Activated CD4-positive, alpha-beta T cell treated with anti-CD3 and anti-CD28 coated beads, Interleukin-2, amount 10 ng/mL, durations not matched to agents 7 days and 5 days (primary cell): ENCODE results near the gene HSD17B3. TPM values are rescaled to one million over a fixed set of nuclear protein-coding genes. Genes with fewer than 3 reads are reported as not detected.
"Not testable (repeated sequence)": the region's sequence is repeated elsewhere in the genome, so short reads cannot be mapped to it uniquely, and the experiment has no call there.

Experiments
- CTCF ChIA-PET: fragments of 350-600 bp; sonication (Branson Sonifier 250); formaldehyde crosslinking; loops from one replicate; lab custom pipeline; 2021; ENCODE audit warnings: antibody characterized with exemption; lab: Charles Lee
- POLR2A ChIA-PET: fragments of 350-600 bp; sonication (Branson Sonifier 250); formaldehyde crosslinking; loops from one replicate; lab custom pipeline; 2021; ENCODE audit warnings: antibody characterized with exemption; lab: Charles Lee
- DNase-seq: peaks from one replicate; pipeline ENCODE4 v3.0.0-alpha.2; 2020
- H3K27ac Mint-ChIP-seq: one replicate; pipeline ENCODE4 v1.8.0; 2021; ENCODE audit warnings: mild to moderate bottlenecking, moderate library complexity, mixed read lengths
- H3K27me3 Mint-ChIP-seq: one replicate; pipeline ENCODE4 v1.8.0; 2021; ENCODE audit warnings: mixed read lengths
- H3K36me3 Mint-ChIP-seq: one replicate; pipeline ENCODE4 v1.8.0; 2021; ENCODE audit warnings: low read depth, mixed read lengths
- H3K4me1 Mint-ChIP-seq: one replicate; pipeline ENCODE4 v1.8.0; 2021; ENCODE audit warnings: mixed read lengths
- H3K4me3 Mint-ChIP-seq: one replicate; pipeline ENCODE4 v1.8.0; 2021; ENCODE audit warnings: mild to moderate bottlenecking, moderate library complexity, mixed read lengths
- H3K9me3 Mint-ChIP-seq: one replicate; pipeline ENCODE4 v1.8.0; 2021; ENCODE audit warnings: mixed read lengths
- total RNA-seq, 2 experiments: library from RNA; stranded (reverse); gene quantifications; one replicate each; pipeline ENCODE4 v1.2.3, GENCODE V29; 2021

Gene HSD17B3
- total RNA-seq, 2 experiments from 2014 or later = 0.25 TPM; not detected in 1

GRCh38 chr9:96199006-96199405 lies 103.0 kb downstream of the HSD17B3 start:
- DNase-seq = no peak
- CTCF ChIA-PET = interaction anchor here (0.5 kb wide), 2 partner anchors 19 to 604 kb away, joined by 3 to 4 read pairs; no protein-coding TSS in a partner anchor
- Mint-ChIP-seq H3K4me1 (no peaks in the 10 kb centered on the region), H3K27ac (no peak overlapping the region), H3K9me3 (no peaks in the 10 kb centered on the region), H3K27me3 (peaks cover 4% of the 10 kb centered on the region), H3K4me3 (no peak overlapping the region), H3K36me3 (no peaks in the 10 kb centered on the region)
- POLR2A ChIA-PET = no interaction called here

- no peak for DNase-seq
- Mint-ChIP-seq H3K27me3 (peaks cover 5% of the 10 kb centered on the region), H3K4me1 (no peaks in the 10 kb centered on the region), H3K4me3 (no peak overlapping the region), H3K36me3 (peaks cover 2% of the 10 kb centered on the region), H3K27ac (no peak overlapping the region), H3K9me3 (peaks cover 5% of the 10 kb centered on the region)
- CTCF ChIA-PET = no interaction called here
- POLR2A ChIA-PET = no interaction called here
These were observed 106.4 kb downstream of the HSD17B3 start for GRCh38 chr9:96195541-96195940.

GRCh38 chr9:96193236-96193755 lies 108.7 kb downstream of the HSD17B3 start:
- Mint-ChIP-seq H3K27ac (no peak overlapping the region), H3K36me3 (peaks cover 2% of the 10 kb centered on the region), H3K27me3 (peaks cover 9% of the 10 kb centered on the region), H3K9me3 (peaks cover 7% of the 10 kb centered on the region), H3K4me1 (no peaks in the 10 kb centered on the region), H3K4me3 (no peak overlapping the region)
- ChIA-PET CTCF (no interaction called here), POLR2A (no interaction called here)
- DNase-seq = no peak

GRCh38 chr9:96192710-96193109 lies 109.3 kb downstream of the HSD17B3 start:
- Mint-ChIP-seq H3K4me3 (no peak overlapping the region), H3K27me3 (peaks cover 7% of the 10 kb centered on the region), H3K36me3 (peaks cover 2% of the 10 kb centered on the region), H3K9me3 (peaks cover 7% of the 10 kb centered on the region), H3K27ac (no peak overlapping the region), H3K4me1 (no peaks in the 10 kb centered on the region)
- ChIA-PET POLR2A (no interaction called here), CTCF (interaction anchor here (0.6 kb wide), 1 partner anchor 1556 kb away, joined by 4 read pairs; no protein-coding TSS in a partner anchor)
- DNase-seq = no peak

GRCh38 chr9:96189995-96190394 lies 112.0 kb downstream of the HSD17B3 start:
- Mint-ChIP-seq H3K9me3 (peaks cover 9% of the 10 kb centered on the region), H3K4me3 (no peak overlapping the region), H3K4me1 (no peaks in the 10 kb centered on the region), H3K36me3 (peaks cover 2% of the 10 kb centered on the region), H3K27me3 (peaks cover 10% of the 10 kb centered on the region), H3K27ac (no peak overlapping the region)
- POLR2A ChIA-PET = no interaction called here
- CTCF ChIA-PET = no interaction called here
- no peak for DNase-seq

- H3K27ac Mint-ChIP-seq, H3K4me1 Mint-ChIP-seq: not testable (repeated sequence)
These were observed 112.4 kb downstream of the HSD17B3 start for GRCh38 chr9:96189581-96189980.

GRCh38 chr9:96188571-96188970 lies 113.4 kb downstream of the HSD17B3 start:
- H3K36me3 Mint-ChIP-seq = peaks cover 2% of the 10 kb centered on the region
- no peak overlapping the region for H3K4me3 Mint-ChIP-seq
- peaks cover 9% of the 10 kb centered on the region for H3K9me3 Mint-ChIP-seq
- POLR2A ChIA-PET = no interaction called here
- H3K4me1 Mint-ChIP-seq = no peaks in the 10 kb centered on the region
- H3K27me3 Mint-ChIP-seq = peaks cover 10% of the 10 kb centered on the region
- CTCF ChIA-PET = no interaction called here
- no peak for DNase-seq
- no peak overlapping the region for H3K27ac Mint-ChIP-seq

More at GRCh38 chr9:96189581-96189980, 112.4 kb downstream of the HSD17B3 start:
- peaks cover 10% of the 10 kb centered on the region for H3K27me3 Mint-ChIP-seq
- POLR2A ChIA-PET, CTCF ChIA-PET, H3K36me3 Mint-ChIP-seq, H3K4me3 Mint-ChIP-seq, H3K9me3 Mint-ChIP-seq, DNase-seq: not testable (repeated sequence)

- H3K4me3 Mint-ChIP-seq = no peak overlapping the region
- H3K9me3 Mint-ChIP-seq = peaks cover 9% of the 10 kb centered on the region
- peaks cover 2% of the 10 kb centered on the region for H3K36me3 Mint-ChIP-seq
- H3K27me3 Mint-ChIP-seq = peaks cover 13% of the 10 kb centered on the region
- DNase-seq = no peak
- ChIA-PET CTCF (interaction anchor here (0.5 kb wide), 1 partner anchor 1551 kb away, joined by 3 read pairs; no protein-coding TSS in a partner anchor), POLR2A (no interaction called here)
- H3K4me1 Mint-ChIP-seq = no peaks in the 10 kb centered on the region
- H3K27ac Mint-ChIP-seq = no peak overlapping the region
These were observed 114.8 kb downstream of the HSD17B3 start for GRCh38 chr9:96187151-96187555.

GRCh38 chr9:96186591-96187011 lies 115.4 kb downstream of the HSD17B3 start:
- no peak for DNase-seq
- peaks cover 9% of the 10 kb centered on the region for H3K9me3 Mint-ChIP-seq
- no peak overlapping the region for H3K4me3 Mint-ChIP-seq
- H3K27me3 Mint-ChIP-seq = peaks cover 13% of the 10 kb centered on the region
- no peak overlapping the region for H3K27ac Mint-ChIP-seq
- CTCF ChIA-PET = interaction anchor here (1.4 kb wide), 1 partner anchor 24 kb away, joined by 3 read pairs; no protein-coding TSS in a partner anchor
- H3K4me1 Mint-ChIP-seq = no peaks in the 10 kb centered on the region
- peaks cover 2% of the 10 kb centered on the region for H3K36me3 Mint-ChIP-seq
- POLR2A ChIA-PET = no interaction called here

GRCh38 chr9:96185518-96186156 lies 116.3 kb downstream of the HSD17B3 start:
- H3K27ac Mint-ChIP-seq = no peak overlapping the region
- peaks cover 3% of the 10 kb centered on the region for H3K9me3 Mint-ChIP-seq
- peaks cover 15% of the 10 kb centered on the region for H3K27me3 Mint-ChIP-seq
- DNase-seq = no peak
- POLR2A ChIA-PET = no interaction called here
- H3K4me3 Mint-ChIP-seq = no peak overlapping the region
- H3K36me3 Mint-ChIP-seq = no peaks in the 10 kb centered on the region
- H3K4me1 Mint-ChIP-seq = no peaks in the 10 kb centered on the region
- CTCF ChIA-PET = interaction anchor here (1.4 kb wide), 1 partner anchor 23 kb away, joined by 3 read pairs; no protein-coding TSS in a partner anchor

Other genes starting within 250 kb of the HSD17B3 start
- gene SLC35D2, start 81.5 kb upstream of the HSD17B3 start, total RNA-seq = 10 to 100 TPM in 1 of 2 experiments, 1 to 10 TPM in 1; 8.5 to 11.0 TPM
- gene ZNF367, start 116.2 kb upstream of the HSD17B3 start, total RNA-seq = 10 to 100 TPM; 32.3 to 32.5 TPM
- gene HABP4, start 148.0 kb upstream of the HSD17B3 start, total RNA-seq = 1 to 10 TPM; 5.0 to 6.1 TPM